H9 (cell line): ENCODE data around the gene OR10J4. TPM values are rescaled to one million over a fixed set of nuclear protein-coding genes. Genes with fewer than 3 reads are reported as not detected.

Experiments
- DNase-seq: peaks from one replicate; pipeline ENCODE4 v3.0.0-alpha.2; 2017
- H2AFZ ChIP-seq: one replicate; pipeline ENCODE4 v1.6.1; 2013; ENCODE audit warnings: mild to moderate bottlenecking, low read length, control low read depth, moderate library complexity
- H2AK5ac ChIP-seq: 2 replicates; pipeline ENCODE4 v1.6.1; 2013; ENCODE audit warnings: low read length, control low read depth, mixed read lengths; ENCODE audit not compliant: insufficient read length
- H2BK120ac ChIP-seq: one replicate; pipeline ENCODE4 v1.6.1; 2013; ENCODE audit warnings: low read depth, mild to moderate bottlenecking, low read length, control low read depth, inconsistent platforms; ENCODE audit not compliant: poor library complexity, severe bottlenecking
- H2BK12ac ChIP-seq: 2 replicates; pipeline ENCODE4 v1.6.1; 2013; ENCODE audit warnings: low read length, control low read depth, mixed read lengths, low read depth; ENCODE audit not compliant: insufficient read length
- H2BK15ac ChIP-seq: 2 replicates; pipeline ENCODE4 v1.6.1; 2013; ENCODE audit warnings: low read depth, low read length, control low read depth
- H2BK20ac ChIP-seq: one replicate; pipeline ENCODE4 v1.6.1; 2013; ENCODE audit warnings: low read depth, mild to moderate bottlenecking, low read length, control low read depth, inconsistent platforms; ENCODE audit not compliant: poor library complexity, severe bottlenecking
- H2BK5ac ChIP-seq: 2 replicates; pipeline ENCODE4 v1.6.1; 2013; ENCODE audit warnings: low read length, control low read depth, mixed read lengths; ENCODE audit not compliant: insufficient read length
- H3K14ac ChIP-seq: 2 replicates; pipeline ENCODE4 v1.6.1; 2013; ENCODE audit warnings: low read length, control low read depth; ENCODE audit not compliant: insufficient read depth
- H3K18ac ChIP-seq: 2 replicates; pipeline ENCODE4 v1.6.1; 2013; ENCODE audit warnings: low read depth, mild to moderate bottlenecking, mixed read lengths, low read length, control low read depth; ENCODE audit not compliant: insufficient read length
- H3K23ac ChIP-seq: 2 replicates; pipeline ENCODE4 v1.6.1; 2013; ENCODE audit warnings: low read length, control low read depth, mixed read lengths, low read depth; ENCODE audit not compliant: insufficient read length
- H3K23me2 ChIP-seq: 2 replicates; pipeline ENCODE4 v1.6.1; 2013; ENCODE audit warnings: low read depth, mild to moderate bottlenecking, mixed read lengths, low read length, control low read depth; ENCODE audit not compliant: insufficient read length, poor library complexity, severe bottlenecking
- H3K27ac ChIP-seq: 2 replicates; pipeline ENCODE4 v1.5.1; 2013; ENCODE audit warnings: low read length, control low read depth, mixed read lengths, low read depth; ENCODE audit not compliant: insufficient read length
- H3K27me3 ChIP-seq: 2 replicates; pipeline ENCODE4 v1.6.1; 2013; ENCODE audit warnings: low read length, control low read depth, inconsistent platforms; ENCODE audit not compliant: insufficient read depth
- H3K4ac ChIP-seq: 2 replicates; pipeline ENCODE4 v1.6.1; 2013; ENCODE audit warnings: low read depth, mild to moderate bottlenecking, control low read depth, inconsistent platforms, low read length, moderate library complexity
- H3K4me1 ChIP-seq: 2 replicates; pipeline ENCODE4 v1.6.1; 2013; ENCODE audit warnings: low read length, control low read depth, inconsistent platforms; ENCODE audit not compliant: insufficient read depth
- H3K4me2 ChIP-seq: 2 replicates; pipeline ENCODE4 v1.6.1; 2013; ENCODE audit warnings: low read length, control low read depth, mixed read lengths; ENCODE audit not compliant: insufficient read length, insufficient read depth
- H3K56ac ChIP-seq: 2 replicates; pipeline ENCODE4 v1.6.1; 2013; ENCODE audit warnings: low read depth, mild to moderate bottlenecking, mixed read lengths, low read length, control low read depth; ENCODE audit not compliant: insufficient read length
- H3K79me1 ChIP-seq: 2 replicates; pipeline ENCODE4 v1.6.1; 2013; ENCODE audit warnings: low read depth, mild to moderate bottlenecking, moderate library complexity, low read length, control low read depth, inconsistent platforms; ENCODE audit not compliant: insufficient read depth, poor library complexity, severe bottlenecking
- H3K79me2 ChIP-seq: 2 replicates; pipeline ENCODE4 v1.6.1; 2013; ENCODE audit warnings: low read length, control low read depth, inconsistent platforms; ENCODE audit not compliant: insufficient read depth
- H3K9ac ChIP-seq: 2 replicates; pipeline ENCODE4 v1.6.1; 2013; ENCODE audit warnings: low read length, control low read depth, mixed read lengths; ENCODE audit not compliant: insufficient read length; ENCODE audit errors: extremely low read depth
- H3K9me3 ChIP-seq: one replicate; pipeline ENCODE4 v1.6.1; 2013; ENCODE audit warnings: low read depth, low read length, inconsistent platforms; ENCODE audit not compliant: control insufficient read depth
- H3T11ph ChIP-seq: one replicate; pipeline ENCODE4 v1.6.1; 2013; ENCODE audit warnings: mild to moderate bottlenecking, low read length, control low read depth, inconsistent platforms
- H4K20me1 ChIP-seq: one replicate; pipeline ENCODE4 v1.6.1; 2013; ENCODE audit not compliant: control insufficient read depth, insufficient read length, insufficient read depth
- H4K5ac ChIP-seq: 2 replicates; pipeline ENCODE4 v1.6.1; 2013; ENCODE audit warnings: low read depth, mild to moderate bottlenecking, mixed read lengths, low read length, control low read depth; ENCODE audit not compliant: insufficient read length
- H4K8ac ChIP-seq: replicated peaks from 2 replicates; pipeline ENCODE4 v1.6.1; 2013; ENCODE audit warnings: low read length, control low read depth, mixed read lengths, low read depth; ENCODE audit not compliant: insufficient read length
- H4K91ac ChIP-seq: 2 replicates; pipeline ENCODE4 v1.6.1; 2013; ENCODE audit warnings: low read depth, mild to moderate bottlenecking, moderate library complexity, mixed read lengths, low read length, control low read depth; ENCODE audit not compliant: insufficient read length
- H3K27ac Mint-ChIP-seq, 3 experiments: 2 replicates in 2 of 3; 3 replicates in 1 of 3; pipeline ENCODE4 v1.8.0; 2020 to 2021; ENCODE audit warnings: mixed read lengths in 3 of 3, mild to moderate bottlenecking in 1 of 3, moderate library complexity in 1 of 3
- H3K27me3 Mint-ChIP-seq: 2 replicates; pipeline ENCODE4 v1.8.0; 2021; ENCODE audit warnings: low read depth, mild to moderate bottlenecking, moderate library complexity, mixed read lengths
- H3K36me3 Mint-ChIP-seq, 3 experiments: 2 replicates in 2 of 3; 3 replicates in 1 of 3; pipeline ENCODE4 v1.8.0; 2020 to 2021; ENCODE audit warnings: low read depth in 3 of 3, mixed read lengths in 3 of 3; ENCODE audit not compliant: insufficient read depth in 1 of 3
- H3K4me1 Mint-ChIP-seq, 2 experiments: 2 replicates each; pipeline ENCODE4 v1.8.0; 2020; ENCODE audit warnings: mixed read lengths in 2 of 2
- H3K4me3 Mint-ChIP-seq, 2 experiments: 2 replicates in 1 of 2; 3 replicates in 1 of 2; pipeline ENCODE4 v1.8.0; 2020 to 2021; ENCODE audit warnings: mild to moderate bottlenecking in 2 of 2, mixed read lengths in 2 of 2, moderate library complexity in 1 of 2
- H3K9me3 Mint-ChIP-seq, 2 experiments: 2 replicates in 1 of 2; 3 replicates in 1 of 2; pipeline ENCODE4 v1.8.0; 2020; ENCODE audit warnings: mild to moderate bottlenecking in 2 of 2, mixed read lengths in 2 of 2, moderate library complexity in 1 of 2
- CTCF ChIP-seq: fragments of 200-600 bp; sonication (generic); conservative IDR thresholded peaks from 3 replicates; pipeline ENCODE4 v1.8.0; 2021; ENCODE audit warnings: antibody characterized with exemption, mild to moderate bottlenecking
- total RNA-seq: library from RNA; stranded (reverse); gene quantifications from 2 replicates; pipeline ENCODE4 v1.2.1, GENCODE V29; 2021

The OR10J4 gene
- total RNA-seq, 1 experiment from 2014 or later = not detected

GRCh38 chr1:159439422-159439821 is 7.4 kb downstream of the OR10J4 start, which contains the start of gene OR10J1:
Gene OR10J1, plus strand, starts transcription at chr1:159439722. Its CDS starts 70 bp downstream, at chr1:159439792.
- H3K79me2 ChIP-seq = no peaks in the 10 kb centered on the region
- Mint-ChIP-seq H3K9me3 (peaks cover 0 to 59% of the 10 kb centered on the region in 2 experiments; a peak in 3 of 5 replicates), H3K27ac (no peak within 1 kb of the TSS), H3K27me3 (no peaks in the 10 kb centered on the region), H3K36me3 (peaks cover 0 to 19% (median 0%) of the 10 kb centered on the region in 3 experiments; a peak in 2 of 7 replicates), H3K4me3 (no peak within 1 kb of the TSS), H3K4me1 (no peaks in the 10 kb centered on the region)
- no peak for TF ChIP-seq CTCF
- no peaks in the 10 kb centered on the region for H3K79me1 ChIP-seq
- no peak within 1 kb of the TSS for H3K4me2 ChIP-seq
- H4K91ac ChIP-seq = no peak within 1 kb of the TSS
- H3K9me3 ChIP-seq = no peaks in the 10 kb centered on the region
- H2AFZ ChIP-seq = no peak within 1 kb of the TSS
- H3K4ac ChIP-seq = no peak within 1 kb of the TSS
- no peak within 1 kb of the TSS for H3K18ac ChIP-seq
- no peak within 1 kb of the TSS for H2BK12ac ChIP-seq
- H3K56ac ChIP-seq = no peak within 1 kb of the TSS
- H2BK20ac ChIP-seq = no peak within 1 kb of the TSS
- no peaks in the 10 kb centered on the region for H3K23me2 ChIP-seq
- no peak within 1 kb of the TSS for H2AK5ac ChIP-seq
- H3K23ac ChIP-seq = no peak within 1 kb of the TSS
- H4K20me1 ChIP-seq = no peaks in the 10 kb centered on the region
- no peak within 1 kb of the TSS for H3K9ac ChIP-seq
- H4K5ac ChIP-seq = no peak within 1 kb of the TSS
- no peaks in the 10 kb centered on the region for H3K4me1 ChIP-seq
- DNase-seq = no peak
- H2BK5ac ChIP-seq = no peak within 1 kb of the TSS
- no peak within 1 kb of the TSS for H3K27ac ChIP-seq
- H2BK15ac ChIP-seq = no peak within 1 kb of the TSS
- H3T11ph ChIP-seq = no peak within 1 kb of the TSS
- no peaks in the 10 kb centered on the region for H3K27me3 ChIP-seq
- H3K14ac ChIP-seq = no peak within 1 kb of the TSS
- H4K8ac ChIP-seq = no peak within 1 kb of the TSS
- no peak within 1 kb of the TSS for H2BK120ac ChIP-seq
